Activated CD4-positive, alpha-beta T cell treated with anti-CD3 and anti-CD28 coated beads, Interleukin-2, Interleukin-4, amounts not matched to agents 100 ng/mL and 50 ng/mL, durations not matched to agents 16 hours and 8 hours (primary cell): ENCODE data around the gene WASL.
"Not testable (repeated sequence)": the region's sequence is repeated elsewhere in the genome, so short reads cannot be mapped to it uniquely, and the experiment has no call there.

Source experiments
- DNase-seq: peaks from one replicate; pipeline ENCODE4 v3.0.0-alpha.2; 2020; ENCODE audit warnings: low spot score

WASL gene

GRCh38 chr7:123748734-123749536 lies at the start of gene WASL:
TSS of gene WASL (minus strand) at chr7:123749003. CDS start at chr7:123748734, 269 bp downstream.
- DNase-seq = peak; percentile 89

- DNase-seq = peak; percentile 17
These were observed 49.1 kb upstream of the WASL start for GRCh38 chr7:123797673-123798531.

- DNase-seq = no peak
These were observed 47.8 kb upstream of the WASL start for GRCh38 chr7:123796568-123796967.

GRCh38 chr7:123795917-123796316 lies 47.1 kb upstream of the WASL start:
- no peak for DNase-seq

- not testable (repeated sequence) for DNase-seq
These were observed 46.3 kb upstream of the WASL start for GRCh38 chr7:123795116-123795515.

GRCh38 chr7:123792547-123792946 lies 43.7 kb upstream of the WASL start:
- DNase-seq = no peak

- no peak for DNase-seq
These were observed 42.2 kb upstream of the WASL start for GRCh38 chr7:123791001-123791400.

GRCh38 chr7:123789817-123790216 lies 41.0 kb upstream of the WASL start:
- DNase-seq = no peak

- no peak for DNase-seq
These were observed 40.5 kb upstream of the WASL start for GRCh38 chr7:123789206-123789784.

GRCh38 chr7:123788584-123788983 lies 39.8 kb upstream of the WASL start:
- no peak for DNase-seq

- DNase-seq = no peak
These were observed 38.6 kb upstream of the WASL start for GRCh38 chr7:123787220-123788007.

GRCh38 chr7:123784263-123784662 lies 35.5 kb upstream of the WASL start:
- DNase-seq = no peak

GRCh38 chr7:123783820-123784219 lies 35.0 kb upstream of the WASL start:
- no peak for DNase-seq

- no peak for DNase-seq
These were observed 33.4 kb upstream of the WASL start for GRCh38 chr7:123782071-123782798.

GRCh38 chr7:123780472-123780871 lies 31.7 kb upstream of the WASL start:
- not testable (repeated sequence) for DNase-seq

- no peak for DNase-seq
These were observed 25.7 kb upstream of the WASL start for GRCh38 chr7:123774496-123774895.

- no peak for DNase-seq
These were observed 24.7 kb upstream of the WASL start for GRCh38 chr7:123773481-123773880.

GRCh38 chr7:123772652-123773051 lies 23.8 kb upstream of the WASL start:
- no peak for DNase-seq

- DNase-seq = no peak
These were observed 23.0 kb upstream of the WASL start for GRCh38 chr7:123771846-123772245.

- DNase-seq = no peak
These were observed 22.5 kb upstream of the WASL start for GRCh38 chr7:123771256-123771655.

GRCh38 chr7:123770378-123770777 lies 21.6 kb upstream of the WASL start:
- DNase-seq = peak; percentile 70
